K562 (cell line): ENCODE data around the gene NR1I3. TPM values are rescaled to one million over a fixed set of nuclear protein-coding genes. Genes with fewer than 3 reads are reported as not detected.
A peak's percentile ranks its signal among the peaks of the same experiment; 100 is the strongest.

Experiments
- ATAC-seq: fragments of 200-7000 bp; cut with Tn5 transposase; 3 replicates; pipeline ENCODE4 v1.9.1; 2020; ENCODE audit warnings: moderate library complexity
- BruUV-seq: library from RNA; stranded (reverse); fragments of 400-500 nt; replicated peaks from 2 replicates; lab custom pipeline; 2021; lab: Mats Ljungman, UMichigan
- CTCF ChIA-PET: fragments of 300-600 bp; formaldehyde crosslinking; extraction: SDS; loops from one replicate; lab custom pipeline; 2021; ENCODE audit warnings: low intra/inter-chr PET ratio; lab: Yijun Ruan, JAX
- POLR2A ChIA-PET: fragments of 300-600, 350-650 bp; sonication (Branson Sonifier 250); formaldehyde crosslinking; extraction: SDS; loops from one replicate; lab custom pipeline; 2021; ENCODE audit warnings: antibody characterized with exemption, inconsistent platforms; lab: Yijun Ruan, JAX
- DNase-seq, 4 experiments: peaks; one replicate each; pipeline versions ENCODE4 v3.0.0 to v3.0.0-alpha.2; 2011 to 2018; ENCODE audit warnings: low spot score in 3 of 4, mixed read lengths in 3 of 4; ENCODE audit errors: extremely low read depth in 1 of 4
- FAIRE-seq: peaks from 2 replicates; lab custom pipeline; 2011; peaks lifted over from hg19 to GRCh38; lab: Jason Lieb, UNC
- H2AFZ ChIP-seq: 2 replicates; pipeline ENCODE4 v1.6.0; 2011; ENCODE audit warnings: low read depth, low read length, control low read depth, inconsistent platforms
- H3K27ac ChIP-seq: fragments of 200-600 bp; 3 replicates; pipeline ENCODE4 v1.8.0; 2011; ENCODE audit warnings: low read depth, mild to moderate bottlenecking, control low read depth, inconsistent platforms, low read length, moderate library complexity, mixed read lengths; ENCODE audit errors: extremely low read depth
- H3K27me3 ChIP-seq, 2 experiments: fragments of 300-600 bp in 1 of 2; 2 replicates in 1 of 2; 3 replicates in 1 of 2; pipeline versions ENCODE4 v1.6.0 to v1.8.0; 2011; ENCODE audit warnings: inconsistent platforms in 2 of 2, low read length in 2 of 2, mild to moderate bottlenecking in 1 of 2, mixed read lengths in 1 of 2, moderate library complexity in 1 of 2; ENCODE audit not compliant: control insufficient read depth in 2 of 2, insufficient read depth in 2 of 2
- H3K36me3 ChIP-seq: fragments of 300-600 bp; 3 replicates; pipeline ENCODE4 v1.8.0; 2011; ENCODE audit warnings: mild to moderate bottlenecking, low read length, inconsistent platforms; ENCODE audit not compliant: control insufficient read depth, insufficient read depth
- H3K4me1 ChIP-seq, 2 experiments: fragments of 200-600 bp in 1 of 2; replicated peaks in 1 of 2; 2 replicates in 1 of 2; 3 replicates in 1 of 2; pipeline versions ENCODE4 v1.5.1 to v1.8.0; 2011; ENCODE audit warnings: inconsistent platforms in 2 of 2, low read length in 2 of 2, mild to moderate bottlenecking in 1 of 2, mixed read lengths in 1 of 2, moderate library complexity in 1 of 2; ENCODE audit not compliant: control insufficient read depth in 2 of 2, insufficient read depth in 2 of 2
- H3K4me2 ChIP-seq: 2 replicates; pipeline ENCODE4 v1.6.1; 2011; ENCODE audit warnings: low read length, control low read depth, inconsistent platforms, mixed read lengths; ENCODE audit not compliant: insufficient read depth
- H3K4me3 ChIP-seq: fragments of 200-600 bp; sonication (generic), shearing (Covaris generic); 2 replicates; pipeline ENCODE4 v1.5.1; 2016; ENCODE audit warnings: control low read depth, inconsistent platforms
- H3K79me2 ChIP-seq: fragments of 200-600 bp; 3 replicates; pipeline ENCODE4 v1.8.0; 2011; ENCODE audit warnings: low read length, inconsistent platforms; ENCODE audit not compliant: control insufficient read depth, insufficient read depth
- H3K9ac ChIP-seq, 2 experiments: 2 replicates each; pipeline versions ENCODE4 v1.6.0 to v1.6.1; 2011; ENCODE audit warnings: low read depth in 2 of 2, low read length in 2 of 2, control low read depth in 1 of 2, inconsistent platforms in 1 of 2, mild to moderate bottlenecking in 1 of 2, mixed read lengths in 1 of 2; ENCODE audit not compliant: insufficient read depth in 1 of 2
- H3K9me1 ChIP-seq: one replicate; pipeline ENCODE4 v1.6.0; 2011; ENCODE audit warnings: inconsistent platforms, mild to moderate bottlenecking, low read length, moderate library complexity; ENCODE audit not compliant: control insufficient read depth, insufficient read depth
- H3K9me3 ChIP-seq: replicated peaks from 2 replicates; pipeline ENCODE4 v1.5.1; 2011; ENCODE audit warnings: low read depth, low read length, inconsistent platforms; ENCODE audit not compliant: control insufficient read depth, insufficient read depth
- H4K20me1 ChIP-seq: replicated peaks from 2 replicates; pipeline ENCODE4 v1.6.1; 2011; ENCODE audit warnings: low read length, inconsistent platforms, mixed read lengths; ENCODE audit not compliant: control insufficient read depth, insufficient read depth
- ATF1 ChIP-seq, 2 experiments: fragments of 450-650 bp in 1 of 2; IDR thresholded peaks; 2 replicates each; pipeline ENCODE4 v1.6.1; 2016; ENCODE audit warnings: missing compliant biosample characterization in 1 of 2, missing genetic modification characterization in 1 of 2
- ATF3 ChIP-seq, 2 experiments: fragments of 450-650 bp in 1 of 2; sonication (generic) in 1 of 2; formaldehyde crosslinking in 1 of 2; IDR thresholded peaks in 1 of 2; conservative IDR thresholded peaks in 1 of 2; 2 replicates each; pipeline versions ENCODE4 v1.6.1 to v1.8.1; 2016 to 2023; ENCODE audit warnings: mild to moderate bottlenecking in 2 of 2, moderate library complexity in 2 of 2, inconsistent platforms in 1 of 2, missing genetic modification reagents in 1 of 2
- ATF7 ChIP-seq: fragments of 450-650 bp; IDR thresholded peaks from 2 replicates; pipeline ENCODE4 v1.7.1; 2014; ENCODE audit warnings: mild to moderate bottlenecking, moderate library complexity
- BACH1 ChIP-seq: fragments of 200-800 bp; sonication (Bioruptor generic); IDR thresholded peaks from 2 replicates; pipeline ENCODE4 v1.6.1; 2016; ENCODE audit warnings: missing genetic modification characterization, missing compliant biosample characterization
- CREM ChIP-seq: IDR thresholded peaks from 2 replicates; pipeline ENCODE4 v1.6.1; 2014; ENCODE audit warnings: antibody characterized with exemption, low read depth
- OTX1 ChIP-seq: fragments of 450-650 bp; formaldehyde crosslinking; IDR thresholded peaks from 2 replicates; pipeline ENCODE4 v1.4.0; 2022; ENCODE audit warnings: mild to moderate bottlenecking
- PRDM10 ChIP-seq: fragments of 450-650 bp; IDR thresholded peaks from 2 replicates; pipeline ENCODE4 v1.6.1; 2018; ENCODE audit not compliant: partially characterized antibody
- RFX1 ChIP-seq: fragments of 450-650 bp; IDR thresholded peaks from 2 replicates; pipeline ENCODE4 v1.6.1; 2016; ENCODE audit warnings: mild to moderate bottlenecking, moderate library complexity
- USF2 ChIP-seq: sonication (generic); formaldehyde crosslinking; IDR thresholded peaks from 2 replicates; pipeline ENCODE4 v1.5.0; 2020; ENCODE audit warnings: missing genetic modification reagents
- ZNF311 ChIP-seq: fragments of 250-450 bp; sonication (Bioruptor Pico); IDR thresholded peaks from 2 replicates; pipeline ENCODE4 v1.4.0; 2020; ENCODE audit warnings: mild to moderate bottlenecking, moderate library complexity
- WGBS: fragments of 100-300 bp; shearing (Covaris generic); methylation state at CpG from one replicate; pipeline ENCODE4 v1.1.6; 2016; ENCODE audit warnings: low coverage, mixed read lengths; ENCODE audit not compliant: insufficient coverage; ENCODE audit errors: missing lambda C conversion rate; 5-methylcytosine and 5-hydroxymethylcytosine counted together
- in situ Hi-C: fragments of 300-500 bp; cut with MboI; formaldehyde crosslinking; loops from 4 replicates; pipeline ENCODE4 v1.15.0; 2018; ENCODE audit warnings: inconsistent platforms, mixed read lengths
- intact Hi-C: fragments of 100-400 bp; cut with micrococcal nuclease; formaldehyde crosslinking; loops from 2 replicates; pipeline ENCODE4 v1.14.2; 2022
- polyA plus RNA-seq, 8 experiments: library from polyadenylated mRNA; depleted of rRNA in 4 of 8; stranded (reverse) in 5 of 8; unstranded in 3 of 8; fragments of >200 nt; fragmentation: Nextera tagmentation in 2 of 8; fragmentation: Illumina TruSeq in 1 of 8; extraction: Ambion mirVana in 2 of 8; extraction: Trizol in 1 of 8; gene quantifications; 2 replicates each; pipeline versions ENCODE4 v1.2.1 to v1.2.3, GENCODE V29; 2011 to 2014; ENCODE audit warnings: inconsistent platforms in 1 of 8, missing spikeins in 1 of 8
- total RNA-seq, 7 experiments: library from RNA; depleted of rRNA in 6 of 7; stranded (reverse); fragments of >200 nt in 6 of 7; fragmentation: Illumina TruSeq in 2 of 7; extraction: Trizol in 2 of 7; gene quantifications; 2 replicates each; pipeline versions ENCODE4 v1.2.1 to v1.2.3, GENCODE V29; 2011 to 2021; ENCODE audit warnings: low replicate concordance in 1 of 7

Gene NR1I3
- total and polyA plus RNA-seq, 9 of the 15 experiments (the other 6 are each of a cell fraction or from before 2014, with no cell fraction given), result 0.11 TPM; not detected in 8

GRCh38 chr1:161235957-161236775, 1.8 kb downstream of the NR1I3 start:
- Histone ChIP-seq H3K27ac (no peak overlapping the region), H3K4me2 (no peak overlapping the region), H3K4me1 (peaks cover 0 to 17% of the 10 kb centered on the region in 2 experiments; a peak in 1 of 5 replicates), H3K9me3 (no peaks in the 10 kb centered on the region), H2AFZ (no peak overlapping the region), H3K9me1 (no peaks in the 10 kb centered on the region)
- peak; percentile 45; the same call in 2 of the 3 replicates for ATAC-seq
- BruUV-seq, result no TSS peak
- TF ChIP-seq ZNF311 (no peak), ATF1 (CRISPR knock-in tag; IDR thresholded peaks at IDR 0.05) (no peak), ATF1 (tag; IDR thresholded peaks at IDR 0.05) (peak; percentile 81), ATF7 (peak; percentile 65), USF2 (CRISPR knock-in tag) (peak; percentile 38; the same call in 1 of the 2 replicates), PRDM10 (peak; percentile 13), OTX1 (no peak), ATF3 (IDR thresholded peaks at IDR 0.05) (peak; percentile 51; the same call in 1 of the 2 replicates), ATF3 (CRISPR knock-in tag; conservative IDR thresholded peaks at IDR 0.05) (no peak), BACH1 (tag) (no peak), RFX1 (peak; percentile 60; the same call in 1 of the 2 replicates), CREM (peak; percentile 56)
- TF ChIP-seq, all 486 proteins: peak for 7
- ChIA-PET POLR2A (interaction anchor here (0.7 to 1.9 kb wide), 3 partner anchors 10 to 175 kb away, joined by 3 to 8 read pairs (median 7); partner anchors contain the start of gene TOMM40L), CTCF (no interaction called here)
- no peak overlapping the region for H3K4me3 ChIP-seq
- H3K9ac ChIP-seq, result no peak overlapping the region
- H3K79me2 ChIP-seq, result no peaks in the 10 kb centered on the region
- no peaks in the 10 kb centered on the region for H3K27me3 ChIP-seq
- intact Hi-C loops (no loop called here), in situ Hi-C loops (no loop called here)
- H3K36me3 ChIP-seq, result peaks cover under 1% of the 10 kb centered on the region; the same call in 1 of the 3 replicates
- DNase-seq (no peak), FAIRE-seq (no peak)
- 7% methylated on average over 5 of the region's 5 CpGs for WGBS
- no peaks in the 10 kb centered on the region for H4K20me1 ChIP-seq
